Calu3 (cell line): Measurements from ENCODE around the gene RAC2. TPM values are rescaled to one million over a fixed set of nuclear protein-coding genes. Genes with fewer than 3 reads are reported as not detected.

ENCODE experiments used
- BruUV-seq: library from RNA; stranded (reverse); fragments of 400-500 nt; replicated peaks from 2 replicates; lab custom pipeline; 2021; lab: Mats Ljungman, UMichigan
- CTCF ChIA-PET: fragments of 300-600 bp; sonication (Branson Sonifier 250); formaldehyde crosslinking; loops from one replicate; lab custom pipeline; 2022; ENCODE audit warnings: antibody characterized with exemption; lab: Charles Lee
- DNase-seq: peaks from one replicate; pipeline ENCODE4 v3.0.0; 2022
- H3K27ac Mint-ChIP-seq: one replicate; pipeline ENCODE4 v1.8.0; 2022; ENCODE audit warnings: mixed read lengths; ENCODE audit not compliant: unreplicated experiment
- H3K27me3 Mint-ChIP-seq: one replicate; pipeline ENCODE4 v1.8.0; 2022; ENCODE audit warnings: mixed read lengths; ENCODE audit not compliant: unreplicated experiment
- H3K36me3 Mint-ChIP-seq: one replicate; pipeline ENCODE4 v1.8.0; 2022; ENCODE audit warnings: mild to moderate bottlenecking, moderate library complexity, mixed read lengths; ENCODE audit not compliant: insufficient read depth, unreplicated experiment
- H3K4me1 Mint-ChIP-seq: one replicate; pipeline ENCODE4 v1.8.0; 2022; ENCODE audit warnings: mild to moderate bottlenecking, low read depth, mixed read lengths; ENCODE audit not compliant: unreplicated experiment
- H3K4me3 Mint-ChIP-seq: one replicate; pipeline ENCODE4 v1.8.0; 2022; ENCODE audit warnings: mild to moderate bottlenecking, low read depth, moderate library complexity, mixed read lengths; ENCODE audit not compliant: unreplicated experiment
- H3K9me3 Mint-ChIP-seq: one replicate; pipeline ENCODE4 v1.8.0; 2022; ENCODE audit warnings: low read depth, mixed read lengths; ENCODE audit not compliant: unreplicated experiment
- CTCF ChIP-seq: fragments of 200-600 bp; IDR thresholded peaks from one replicate; pipeline ENCODE4 v1.8.0; 2022; ENCODE audit warnings: antibody characterized with exemption; ENCODE audit not compliant: unreplicated experiment
- intact Hi-C: fragments of 100-400 bp; cut with micrococcal nuclease; formaldehyde crosslinking; loops from one replicate; pipeline ENCODE4 v1.10.0; 2022; ENCODE audit not compliant: unreplicated experiment
- total RNA-seq: library from RNA; stranded (reverse); gene quantifications from 2 replicates; pipeline ENCODE4 v1.2.3, GENCODE V29; 2022

Gene RAC2
- total RNA-seq, 1 experiment from 2014 or later, result 21.0 TPM

- TF ChIP-seq CTCF, result no peak
- peaks cover 13% of the 10 kb centered on the region for H3K36me3 Mint-ChIP-seq
- peaks cover 65% of the 10 kb centered on the region for H3K4me1 Mint-ChIP-seq
- DNase-seq, result no peak
- CTCF ChIA-PET, result no interaction called here
- no peak overlapping the region for H3K4me3 Mint-ChIP-seq
- intact Hi-C loops, result no loop called here
- no peaks in the 10 kb centered on the region for H3K27me3 Mint-ChIP-seq
- H3K9me3 Mint-ChIP-seq, result no peaks in the 10 kb centered on the region
- H3K27ac Mint-ChIP-seq, result no peak overlapping the region
- BruUV-seq, result TSS peak; percentile 19
These were observed 50.4 kb downstream of the RAC2 start for GRCh38 chr22:37193629-37194191.

- Mint-ChIP-seq H3K4me3 (no peak overlapping the region), H3K36me3 (peaks cover 5% of the 10 kb centered on the region), H3K27ac (no peak overlapping the region), H3K9me3 (no peaks in the 10 kb centered on the region), H3K4me1 (peaks cover 66% of the 10 kb centered on the region), H3K27me3 (no peaks in the 10 kb centered on the region)
- intact Hi-C loops, result no loop called here
- no peak for TF ChIP-seq CTCF
- BruUV-seq, result no TSS peak
- CTCF ChIA-PET, result interaction anchor here (0.5 kb wide), 1 partner anchor 56 kb away, joined by 6 read pairs; no protein-coding TSS in a partner anchor
- DNase-seq, result no peak
These were observed 51.3 kb downstream of the RAC2 start for GRCh38 chr22:37192741-37193140.

GRCh38 chr22:37192204-37192603, 51.9 kb downstream of the RAC2 start:
- intact Hi-C loops, result no loop called here
- H3K9me3 Mint-ChIP-seq, result no peaks in the 10 kb centered on the region
- H3K36me3 Mint-ChIP-seq, result peaks cover 6% of the 10 kb centered on the region
- CTCF ChIA-PET, result interaction anchor here (0.5 kb wide), 1 partner anchor 56 kb away, joined by 6 read pairs; no protein-coding TSS in a partner anchor
- TF ChIP-seq CTCF, result no peak
- no peak overlapping the region for H3K27ac Mint-ChIP-seq
- H3K4me1 Mint-ChIP-seq, result peaks cover 66% of the 10 kb centered on the region
- H3K4me3 Mint-ChIP-seq, result no peak overlapping the region
- no peak for DNase-seq
- BruUV-seq, result no TSS peak
- H3K27me3 Mint-ChIP-seq, result no peaks in the 10 kb centered on the region

GRCh38 chr22:37190262-37190780, 53.7 kb downstream of the RAC2 start:
- Mint-ChIP-seq H3K36me3 (peaks cover 14% of the 10 kb centered on the region), H3K4me3 (no peak overlapping the region), H3K9me3 (no peaks in the 10 kb centered on the region), H3K4me1 (peaks cover 60% of the 10 kb centered on the region), H3K27me3 (no peaks in the 10 kb centered on the region), H3K27ac (no peak overlapping the region)
- DNase-seq, result no peak
- CTCF ChIA-PET, result interaction anchor here (1.4 to 3.0 kb wide), 2 partner anchors 7 to 9 kb away, joined by 4 to 9 read pairs; no protein-coding TSS in a partner anchor
- no TSS peak for BruUV-seq
- no peak for TF ChIP-seq CTCF
- intact Hi-C loops, result no loop called here
